ENCODE data around the gene PTPN1.
A peak's percentile ranks its signal among the peaks of the same experiment; 100 is the strongest.
"Not testable (repeated sequence)": the region's sequence is repeated elsewhere in the genome, so short reads cannot be mapped to it uniquely, and the experiment has no call there.

The PTPN1 gene

DNA sequence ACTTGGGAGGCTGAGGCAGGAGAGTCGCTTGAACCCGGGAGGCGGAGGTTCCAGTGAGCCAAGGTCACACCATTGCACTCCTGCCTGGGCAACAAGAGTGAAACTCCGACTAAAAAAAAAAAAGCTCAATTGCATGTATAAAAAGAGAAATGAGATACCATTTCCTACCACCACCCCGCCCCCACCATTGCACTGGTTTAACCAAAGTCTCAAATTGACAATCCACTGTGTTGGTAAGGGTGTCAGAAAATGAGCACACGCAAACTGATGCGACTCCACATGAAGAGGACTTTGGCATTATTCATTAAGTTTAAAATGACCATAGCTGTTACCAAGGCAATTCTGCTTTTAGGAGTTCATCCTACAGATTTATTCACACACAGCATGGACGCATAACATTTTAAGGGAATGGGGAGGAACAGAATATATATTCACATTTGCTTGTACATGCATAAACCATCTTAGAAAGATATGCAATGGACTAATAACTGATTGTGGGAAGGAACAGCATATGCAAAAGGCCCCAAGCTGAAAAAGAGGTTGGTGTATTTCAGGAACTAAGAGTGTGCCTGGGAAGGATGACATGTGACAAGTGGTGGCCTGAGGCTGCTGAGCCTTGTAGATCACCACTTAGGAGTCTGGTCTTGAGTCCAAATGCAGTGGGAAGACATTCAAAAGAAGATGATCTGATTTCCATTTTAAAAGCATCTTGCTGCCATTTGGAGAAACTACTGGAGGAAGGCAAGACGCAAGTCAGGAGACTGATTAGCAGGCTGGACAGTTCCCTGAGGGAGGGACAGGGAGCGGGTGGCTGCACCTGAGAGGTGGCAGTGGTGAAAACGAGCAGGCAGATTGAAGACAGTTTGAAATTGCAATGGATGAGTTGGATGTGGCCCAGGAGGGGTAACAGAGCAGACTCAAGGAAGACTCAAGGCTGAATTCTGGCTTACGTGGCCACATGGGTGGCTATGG, 37.2 kb upstream of the PTPN1 start:
- no peaks in the 10 kb centered on the region for H3K36me3 Mint-ChIP-seq
- H3K27ac Mint-ChIP-seq: peak overlapping the region; percentile 71
- no peak overlapping the region for H3K4me3 Mint-ChIP-seq
- H3K9me3 Mint-ChIP-seq: peaks cover 3% of the 10 kb centered on the region
- no peaks in the 10 kb centered on the region for H3K27me3 Mint-ChIP-seq
- ATAC-seq: peak; percentile 71
- H3K4me1 Mint-ChIP-seq: peaks cover 33% of the 10 kb centered on the region

GRCh38 chr20:50474356-50474755, 35.8 kb upstream of the PTPN1 start:
- H3K36me3 Mint-ChIP-seq, H3K27me3 Mint-ChIP-seq, H3K4me3 Mint-ChIP-seq, ATAC-seq, H3K9me3 Mint-ChIP-seq, H3K27ac Mint-ChIP-seq: not testable (repeated sequence)
- peaks cover 40% of the 10 kb centered on the region for H3K4me1 Mint-ChIP-seq

GRCh38 chr20:50475681-50476292, 34.4 kb upstream of the PTPN1 start:
- no peaks in the 10 kb centered on the region for H3K27me3 Mint-ChIP-seq
- no peaks in the 10 kb centered on the region for H3K9me3 Mint-ChIP-seq
- no peak overlapping the region for H3K27ac Mint-ChIP-seq
- peaks cover 40% of the 10 kb centered on the region for H3K4me1 Mint-ChIP-seq
- no peak overlapping the region for H3K4me3 Mint-ChIP-seq
- no peaks in the 10 kb centered on the region for H3K36me3 Mint-ChIP-seq
- no peak for ATAC-seq

GRCh38 chr20:50477239-50477872, 32.8 kb upstream of the PTPN1 start:
- Mint-ChIP-seq H3K27me3 (no peaks in the 10 kb centered on the region), H3K4me1 (peaks cover 44% of the 10 kb centered on the region), H3K36me3 (no peaks in the 10 kb centered on the region), H3K9me3 (no peaks in the 10 kb centered on the region), H3K4me3 (no peak overlapping the region), H3K27ac (peak overlapping the region; percentile 17)
- ATAC-seq: no peak

GRCh38 chr20:50478162-50478990, 31.8 kb upstream of the PTPN1 start:
- H3K27me3 Mint-ChIP-seq: no peaks in the 10 kb centered on the region
- ATAC-seq: peak; percentile 97
- H3K27ac Mint-ChIP-seq: no peak overlapping the region
- peaks cover 44% of the 10 kb centered on the region for H3K4me1 Mint-ChIP-seq
- no peak overlapping the region for H3K4me3 Mint-ChIP-seq
- no peaks in the 10 kb centered on the region for H3K9me3 Mint-ChIP-seq
- no peaks in the 10 kb centered on the region for H3K36me3 Mint-ChIP-seq

DNA sequence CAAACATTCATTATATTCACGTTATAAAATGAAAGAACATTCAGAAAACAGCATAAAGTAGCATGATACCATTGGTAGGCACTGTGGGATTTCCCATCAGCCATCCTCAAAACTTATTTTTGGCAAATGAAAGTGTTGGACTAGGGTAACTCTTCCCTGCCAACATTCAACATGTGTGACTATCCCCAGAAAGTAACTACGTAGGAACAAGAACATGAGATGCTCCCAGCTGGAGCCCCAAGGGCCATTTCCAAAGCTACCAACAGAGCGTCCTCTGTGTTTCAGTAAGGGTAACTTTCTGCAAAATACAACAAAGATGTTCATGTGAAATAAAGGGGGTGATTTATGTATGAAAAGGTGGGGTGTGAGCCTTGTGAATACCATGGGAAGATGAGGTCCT, 28.4 kb upstream of the PTPN1 start:
- Mint-ChIP-seq H3K4me3 (no peak overlapping the region), H3K36me3 (peaks cover 6% of the 10 kb centered on the region), H3K27ac (peak overlapping the region; percentile 83), H3K4me1 (peaks cover 63% of the 10 kb centered on the region), H3K9me3 (peaks cover 4% of the 10 kb centered on the region), H3K27me3 (no peaks in the 10 kb centered on the region)
- no peak for ATAC-seq

- peaks cover 4% of the 10 kb centered on the region for H3K9me3 Mint-ChIP-seq
These were observed 27.7 kb upstream of the PTPN1 start for GRCh38 chr20:50482396-50482981.

GRCh38 chr20:50484271-50484976, 25.8 kb upstream of the PTPN1 start:
- peaks cover 72% of the 10 kb centered on the region for H3K4me1 Mint-ChIP-seq
- no peaks in the 10 kb centered on the region for H3K27me3 Mint-ChIP-seq
- peak overlapping the region; percentile 90 for H3K4me3 Mint-ChIP-seq

More at GRCh38 chr20:50482396-50482981, 27.7 kb upstream of the PTPN1 start:
- no peak for ATAC-seq
- Mint-ChIP-seq H3K36me3 (peaks cover 6% of the 10 kb centered on the region), H3K27me3 (no peaks in the 10 kb centered on the region), H3K27ac (peak overlapping the region; percentile 83), H3K4me3 (peak overlapping the region; percentile 90), H3K4me1 (peaks cover 63% of the 10 kb centered on the region)

DNA sequence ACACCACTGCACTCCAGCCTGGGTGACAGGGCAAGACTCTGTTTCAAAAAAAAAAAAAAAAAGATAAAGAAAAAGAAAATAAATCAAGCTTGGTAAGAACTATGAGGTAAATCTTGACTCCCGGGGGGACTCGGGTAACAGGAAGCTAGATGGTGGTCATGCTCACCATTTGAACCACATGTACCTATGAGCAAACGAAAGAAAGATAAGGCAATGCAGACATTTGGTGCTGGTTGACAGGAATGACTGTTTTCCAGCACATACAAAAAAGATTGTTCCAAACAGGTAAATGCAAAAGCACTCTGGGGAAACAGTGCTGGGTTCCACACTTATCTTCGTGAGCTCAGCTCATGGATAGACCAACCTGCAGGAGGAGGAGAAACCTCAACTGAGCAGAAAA, 22.8 kb upstream of the PTPN1 start:
- Mint-ChIP-seq H3K4me1 (peaks cover 77% of the 10 kb centered on the region), H3K36me3 (peaks cover 6% of the 10 kb centered on the region), H3K9me3 (peaks cover 4% of the 10 kb centered on the region), H3K4me3 (no peak overlapping the region), H3K27ac (peak overlapping the region; percentile 92), H3K27me3 (no peaks in the 10 kb centered on the region)
- peak; percentile 69 for ATAC-seq

More at GRCh38 chr20:50484271-50484976, 25.8 kb upstream of the PTPN1 start:
- Mint-ChIP-seq H3K27ac (peak overlapping the region; percentile 83), H3K9me3 (peaks cover 4% of the 10 kb centered on the region), H3K36me3 (peaks cover 6% of the 10 kb centered on the region)
- ATAC-seq: no peak

- ATAC-seq: peak; percentile 90
- Mint-ChIP-seq H3K4me1 (peaks cover 77% of the 10 kb centered on the region), H3K27me3 (no peaks in the 10 kb centered on the region), H3K4me3 (peak overlapping the region; percentile 57), H3K9me3 (peaks cover 4% of the 10 kb centered on the region), H3K27ac (peak overlapping the region; percentile 92), H3K36me3 (peaks cover 6% of the 10 kb centered on the region)
These were observed 21.9 kb upstream of the PTPN1 start for GRCh38 chr20:50488236-50488806.

DNA sequence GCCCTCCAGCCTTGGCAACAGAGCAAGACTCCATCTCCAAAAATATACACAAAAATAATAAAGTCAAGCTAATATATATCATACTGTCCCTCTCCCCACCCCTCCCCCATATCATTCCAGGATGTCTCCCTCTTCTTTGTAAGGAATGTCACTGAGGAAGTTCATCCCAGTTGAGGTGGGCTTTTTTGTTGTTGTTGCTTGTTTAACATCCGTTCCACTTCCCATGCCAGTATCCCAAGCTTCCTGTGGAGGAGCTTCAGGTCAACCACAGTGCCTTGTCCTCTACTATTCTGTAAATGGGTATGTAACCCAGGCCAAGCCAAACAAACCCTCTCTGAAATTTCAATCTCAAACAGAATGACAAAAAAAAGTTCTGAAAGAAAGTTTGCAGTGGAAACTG, 19.0 kb upstream of the PTPN1 start:
- Mint-ChIP-seq H3K4me1 (peaks cover 70% of the 10 kb centered on the region), H3K36me3 (no peaks in the 10 kb centered on the region)

GRCh38 chr20:50491926-50492634, 18.1 kb upstream of the PTPN1 start:
- Mint-ChIP-seq H3K27ac (peak overlapping the region; percentile 76), H3K9me3 (no peaks in the 10 kb centered on the region), H3K4me3 (no peak overlapping the region), H3K4me1 (peaks cover 67% of the 10 kb centered on the region), H3K27me3 (no peaks in the 10 kb centered on the region), H3K36me3 (no peaks in the 10 kb centered on the region)
- no peak for ATAC-seq

More for the DNA sequence above, 19.0 kb upstream of the PTPN1 start:
- H3K4me3 Mint-ChIP-seq: no peak overlapping the region
- H3K27ac Mint-ChIP-seq: no peak overlapping the region
- H3K27me3 Mint-ChIP-seq: no peaks in the 10 kb centered on the region
- ATAC-seq: no peak
- no peaks in the 10 kb centered on the region for H3K9me3 Mint-ChIP-seq

GRCh38 chr20:50493881-50494253, 16.3 kb upstream of the PTPN1 start:
- peaks cover 67% of the 10 kb centered on the region for H3K4me1 Mint-ChIP-seq
- no peaks in the 10 kb centered on the region for H3K36me3 Mint-ChIP-seq
- peak; percentile 5 for ATAC-seq
- H3K9me3 Mint-ChIP-seq: no peaks in the 10 kb centered on the region
- H3K27me3 Mint-ChIP-seq: no peaks in the 10 kb centered on the region
- no peak overlapping the region for H3K4me3 Mint-ChIP-seq
- peak overlapping the region; percentile 76 for H3K27ac Mint-ChIP-seq
